ENCODE measurements around the gene PLVAP. TPM values are rescaled to one million over a fixed set of nuclear protein-coding genes. Genes with fewer than 3 reads are reported as not detected.

PLVAP gene
- total RNA-seq, 4 donors from 2014 or later = 4.7 to 204 (median 87.4) TPM

GRCh38 chr19:17340871-17341357 lies 36.2 kb downstream of the PLVAP start:
- no peak for TF ChIP-seq POLR2A (IDR thresholded peaks at IDR 0.05)
- TF ChIP-seq CTCF (IDR thresholded peaks at IDR 0.05) = no peak
- no peak overlapping the region for H3K27ac ChIP-seq
- H3K27me3 ChIP-seq = no peaks in the 10 kb centered on the region
- no peak for DNase-seq
- no peaks in the 10 kb centered on the region for H3K36me3 ChIP-seq
- no peak overlapping the region for H3K4me3 ChIP-seq
- intact Hi-C loops (cut with DNase I; ENCODE audit: low total_unique reads) = loop anchor here (5.0 kb wide), 1 partner anchor 46 kb away; no protein-coding TSS in a partner anchor
- H3K9me3 ChIP-seq = no peaks in the 10 kb centered on the region
- peaks cover 0 to 9% of the 10 kb centered on the region in 2 donors for H3K4me1 ChIP-seq

- H3K36me3 ChIP-seq = no peaks in the 10 kb centered on the region
- H3K27ac ChIP-seq = no peak overlapping the region
- H3K9me3 ChIP-seq = no peaks in the 10 kb centered on the region
- DNase-seq = no peak
- TF ChIP-seq CTCF (IDR thresholded peaks at IDR 0.05) (no peak), POLR2A (IDR thresholded peaks at IDR 0.05) (no peak)
- H3K27me3 ChIP-seq = no peaks in the 10 kb centered on the region
- H3K4me3 ChIP-seq = no peak overlapping the region
- peaks cover 0 to 9% of the 10 kb centered on the region in 2 donors for H3K4me1 ChIP-seq
- intact Hi-C loops (cut with DNase I; ENCODE audit: low total_unique reads) = loop anchor here (5.0 kb wide), 1 partner anchor 47 kb away; no protein-coding TSS in a partner anchor
Measured at GRCh38 chr19:17340302-17340870, 36.8 kb downstream of the PLVAP start.

GRCh38 chr19:17339088-17339741 lies 37.9 kb downstream of the PLVAP start:
- Histone ChIP-seq H3K36me3 (no peaks in the 10 kb centered on the region), H3K9me3 (no peaks in the 10 kb centered on the region), H3K4me1 (peaks cover 0 to 10% of the 10 kb centered on the region in 2 donors), H3K27me3 (no peaks in the 10 kb centered on the region), H3K27ac (no peak overlapping the region), H3K4me3 (no peak overlapping the region)
- TF ChIP-seq POLR2A (IDR thresholded peaks at IDR 0.05) = no peak
- TF ChIP-seq CTCF (IDR thresholded peaks at IDR 0.05) = no peak
- no peak for DNase-seq
- intact Hi-C loops (cut with DNase I; ENCODE audit: low total_unique reads) = no loop called here

GRCh38 chr19:17338433-17339078 lies 38.6 kb downstream of the PLVAP start:
- TF ChIP-seq POLR2A (IDR thresholded peaks at IDR 0.05) = no peak
- no peak for TF ChIP-seq CTCF (IDR thresholded peaks at IDR 0.05)
- intact Hi-C loops (cut with DNase I; ENCODE audit: low total_unique reads) = no loop called here
- Histone ChIP-seq H3K9me3 (no peaks in the 10 kb centered on the region), H3K27ac (no peak overlapping the region), H3K36me3 (no peaks in the 10 kb centered on the region), H3K27me3 (no peaks in the 10 kb centered on the region), H3K4me3 (peak overlapping the region in 1 of 2 donors; percentile 57), H3K4me1 (peaks cover 0 to 13% of the 10 kb centered on the region in 2 donors)
- DNase-seq = no peak
